WI38 (cell line): Measurements from ENCODE around the gene PRR19.
A peak's percentile ranks its signal among the peaks of the same experiment; 100 is the strongest.

Experiments used
- H3K4me3 ChIP-seq: 2 replicates; pipeline ENCODE4 v1.5.1; 2011; ENCODE audit warnings: low read depth, mild to moderate bottlenecking, control low read depth, low read length
- CTCF ChIP-seq: IDR thresholded peaks from 2 replicates; pipeline ENCODE4 v1.5.1; 2012; ENCODE audit warnings: low read depth, mild to moderate bottlenecking, control low read depth, low read length

PRR19 gene

GRCh38 chr19:42294471-42295137, 7.3 kb upstream of the PRR19 start:
- H3K4me3 ChIP-seq, result no peak overlapping the region
- TF ChIP-seq CTCF, result no peak

- no peak overlapping the region for H3K4me3 ChIP-seq
- no peak for TF ChIP-seq CTCF
Observed at GRCh38 chr19:42295342-42295741, 6.6 kb upstream of the PRR19 start.

GRCh38 chr19:42295831-42296525, 6.0 kb upstream of the PRR19 start:
- H3K4me3 ChIP-seq, result no peak overlapping the region
- TF ChIP-seq CTCF, result peak; percentile 99

- no peak overlapping the region for H3K4me3 ChIP-seq
- no peak for TF ChIP-seq CTCF
Observed at GRCh38 chr19:42297039-42297438, 4.9 kb upstream of the PRR19 start.

GRCh38 chr19:42303101-42303464, 1.2 kb downstream of the PRR19 start:
- TF ChIP-seq CTCF, result no peak

GRCh38 chr19:42303876-42304275, 1.9 kb downstream of the PRR19 start:
- no peak for TF ChIP-seq CTCF
- H3K4me3 ChIP-seq, result no peak overlapping the region

More at GRCh38 chr19:42303101-42303464, 1.2 kb downstream of the PRR19 start:
- H3K4me3 ChIP-seq, result peak overlapping the region; percentile 73

GRCh38 chr19:42306646-42307045, 4.7 kb downstream of the PRR19 start:
- no peak for TF ChIP-seq CTCF
- H3K4me3 ChIP-seq, result no peak overlapping the region
